ENCODE data around the gene MRPS12.

The MRPS12 gene

GRCh38 chr19:38975214-38975860 is 44.6 kb downstream of the MRPS12 start, which contains the start of gene FBXO17:
TSS of gene FBXO17 (minus strand) at chr19:38975742. CDS start at chr19:38950319, 25,423 bp downstream.
- peak; percentile 47 for DNase-seq (ENCODE audit: low spot score)

GRCh38 chr19:38975861-38976271 is 45.1 kb downstream of the MRPS12 start:
- DNase-seq (ENCODE audit: low spot score) = no peak

- DNase-seq (ENCODE audit: low spot score) = no peak
These were observed 46.9 kb downstream of the MRPS12 start for GRCh38 chr19:38977445-38978325.

- no peak for DNase-seq (ENCODE audit: low spot score)
These were observed 47.6 kb downstream of the MRPS12 start for GRCh38 chr19:38978326-38978689.

- no peak for DNase-seq (ENCODE audit: low spot score)
These were observed 49.1 kb downstream of the MRPS12 start for GRCh38 chr19:38979812-38980211.

GRCh38 chr19:38980583-38981374 is 50.0 kb downstream of the MRPS12 start:
- DNase-seq (ENCODE audit: low spot score) = no peak
